Fibroblast of the conjunctiva (primary cell): ENCODE measurements around the gene PIK3AP1.
"Not testable (repeated sequence)": the region's sequence is repeated elsewhere in the genome, so short reads cannot be mapped to it uniquely, and the experiment has no call there.

Source experiments
- DNase-seq: peaks from one replicate; pipeline ENCODE4 v3.0.0-alpha.2; 2010; ENCODE audit warnings: low read depth

Gene PIK3AP1

DNA sequence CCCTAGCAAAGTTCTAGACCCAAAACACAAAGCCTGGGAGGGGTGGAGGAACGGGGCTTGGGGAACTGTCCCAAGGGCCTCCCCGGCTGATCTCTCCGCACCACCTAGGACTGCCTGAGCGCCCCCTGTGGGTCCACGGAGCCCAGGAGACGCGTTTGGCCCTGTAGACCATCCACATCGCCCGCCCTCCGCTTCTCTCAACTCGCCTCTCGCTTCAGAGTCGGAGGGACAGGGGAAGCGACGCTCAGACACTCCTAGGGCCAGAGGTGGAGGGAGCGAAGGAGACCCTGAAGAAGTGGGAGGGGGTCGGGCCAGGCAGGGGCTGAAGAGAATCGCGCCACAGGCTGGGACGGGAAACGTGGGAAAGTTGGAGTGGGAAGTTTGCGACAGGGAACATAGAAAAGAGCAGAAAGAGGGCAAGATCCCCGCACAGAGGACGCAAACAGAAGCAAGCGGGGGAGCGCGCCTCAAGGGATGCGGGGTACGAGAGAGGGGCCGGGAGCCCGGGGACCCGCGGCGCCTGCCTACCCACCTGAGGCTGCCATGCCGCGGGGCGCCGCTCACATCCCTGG is 378 bp downstream of the PIK3AP1 start:
- DNase-seq, result no peak

DNA sequence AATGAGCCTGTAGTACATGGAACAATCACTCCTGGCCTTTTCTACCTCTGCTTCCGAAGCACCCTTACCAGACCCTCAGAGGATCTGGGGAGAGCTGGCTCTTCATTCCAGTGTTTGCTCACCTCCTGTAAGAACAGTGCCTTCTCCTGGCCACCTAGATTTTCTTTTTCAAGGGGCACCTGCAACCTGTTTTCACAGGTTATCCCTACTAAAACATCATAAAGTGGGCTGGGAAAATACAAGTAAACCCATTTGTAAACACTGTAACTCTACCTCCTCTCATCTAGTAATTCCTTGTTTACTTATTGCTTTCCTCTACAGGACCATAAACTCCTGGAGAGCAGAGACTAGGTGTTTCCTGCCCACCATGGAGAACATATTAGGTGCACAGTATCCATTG is 1.1 kb downstream of the PIK3AP1 start:
- DNase-seq, result no peak

DNA sequence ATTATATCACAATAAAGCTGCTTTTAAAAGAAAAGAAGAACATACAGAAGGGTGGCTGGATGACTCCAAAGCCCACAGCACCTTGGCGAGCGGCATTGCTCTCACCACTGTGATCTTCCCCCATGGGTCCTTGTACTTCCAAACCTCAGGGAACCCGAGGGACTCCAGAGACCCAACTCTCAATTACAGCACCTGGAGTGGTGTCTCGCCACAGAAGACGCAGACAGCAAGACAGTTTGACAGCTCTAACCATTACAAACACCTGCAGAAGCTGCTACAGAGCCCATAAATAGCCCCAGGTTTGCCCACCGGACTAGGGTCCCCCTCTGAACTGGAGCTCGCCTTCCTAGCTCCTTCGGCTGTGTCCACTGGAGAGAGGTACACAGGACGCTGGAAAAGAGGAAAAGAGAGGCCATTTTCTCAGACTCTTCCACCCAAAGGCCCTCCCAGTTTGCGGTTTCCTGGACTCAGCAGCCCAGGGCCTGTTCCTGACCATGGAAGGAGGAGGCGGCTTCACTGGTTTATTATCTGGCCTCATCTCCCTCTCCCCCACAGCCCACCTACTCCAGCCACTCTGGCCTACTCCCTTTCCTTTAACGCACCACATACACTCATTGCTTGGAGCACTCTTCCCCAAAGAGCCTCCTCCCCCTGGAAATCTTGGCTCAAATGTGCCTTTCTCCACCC is 1.9 kb downstream of the PIK3AP1 start:
- DNase-seq, result no peak

DNA sequence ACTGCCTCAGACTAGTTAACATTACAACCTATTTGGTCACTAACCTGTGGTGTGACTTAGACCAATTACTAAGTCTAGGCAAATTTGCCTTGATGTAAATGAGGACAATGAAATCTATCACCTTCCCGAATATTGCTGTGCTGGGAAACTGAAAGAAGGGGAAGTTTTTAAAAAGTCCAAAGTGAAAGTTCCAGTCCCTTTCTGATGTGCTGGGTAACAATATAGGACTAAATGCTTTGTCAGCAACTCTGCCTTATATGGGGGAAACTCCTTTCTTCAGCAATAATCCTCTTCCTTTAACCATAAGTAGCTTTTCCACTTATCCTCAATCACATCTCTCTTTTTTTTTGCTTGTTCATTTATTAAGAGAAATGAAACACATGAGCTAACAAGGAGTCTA is 3.9 kb downstream of the PIK3AP1 start:
- DNase-seq, result no peak

DNA sequence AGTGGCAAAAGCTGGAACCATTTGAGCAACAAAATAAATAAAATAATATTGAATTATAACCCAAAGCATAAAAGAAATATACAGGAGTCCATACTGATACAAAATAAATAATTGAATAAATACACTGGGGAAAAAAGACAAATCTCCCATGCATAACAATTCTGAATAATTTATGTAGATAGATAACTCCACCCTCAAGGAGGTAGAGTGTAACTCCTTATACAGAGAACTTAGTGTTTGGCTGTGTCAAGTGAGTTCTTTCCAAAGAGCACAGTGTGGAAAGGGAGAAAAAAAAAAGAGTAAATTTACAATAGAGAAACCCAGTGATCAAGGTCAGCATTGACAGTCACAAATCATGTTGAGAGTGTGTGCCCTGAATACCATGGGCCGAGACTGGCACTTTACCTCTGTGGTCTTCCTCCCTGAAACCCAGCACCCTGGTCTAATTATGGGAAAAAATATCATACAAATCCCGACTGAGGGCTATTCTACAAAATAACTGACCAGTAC is 5.5 kb downstream of the PIK3AP1 start:
- no peak for DNase-seq

DNA sequence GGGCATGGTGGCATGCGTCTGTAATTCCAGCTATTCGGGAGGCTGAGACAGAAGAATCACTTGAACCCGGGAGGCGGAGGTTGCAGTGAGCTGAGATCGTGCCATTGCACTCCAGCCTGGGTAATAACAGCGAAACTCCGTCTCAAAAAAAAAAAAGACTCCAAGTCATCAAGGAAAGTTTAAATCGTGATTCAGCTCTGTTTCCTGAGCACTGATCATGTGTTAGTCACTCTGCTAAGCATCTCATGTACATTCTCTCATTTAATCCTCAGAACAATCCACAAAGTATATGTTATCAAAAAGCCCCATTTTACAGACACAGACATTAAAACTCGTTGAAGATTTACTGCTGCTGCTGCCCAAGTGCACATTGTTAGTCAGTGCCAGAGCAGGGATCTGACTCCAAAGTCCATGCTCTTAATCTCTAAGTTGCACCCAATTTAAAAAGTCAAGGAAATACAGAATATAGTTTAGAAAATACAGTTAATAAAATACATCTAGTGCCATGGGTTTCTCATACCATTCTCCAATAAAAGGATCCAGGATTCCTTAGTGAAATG is 6.2 kb downstream of the PIK3AP1 start:
- no peak for DNase-seq

DNA sequence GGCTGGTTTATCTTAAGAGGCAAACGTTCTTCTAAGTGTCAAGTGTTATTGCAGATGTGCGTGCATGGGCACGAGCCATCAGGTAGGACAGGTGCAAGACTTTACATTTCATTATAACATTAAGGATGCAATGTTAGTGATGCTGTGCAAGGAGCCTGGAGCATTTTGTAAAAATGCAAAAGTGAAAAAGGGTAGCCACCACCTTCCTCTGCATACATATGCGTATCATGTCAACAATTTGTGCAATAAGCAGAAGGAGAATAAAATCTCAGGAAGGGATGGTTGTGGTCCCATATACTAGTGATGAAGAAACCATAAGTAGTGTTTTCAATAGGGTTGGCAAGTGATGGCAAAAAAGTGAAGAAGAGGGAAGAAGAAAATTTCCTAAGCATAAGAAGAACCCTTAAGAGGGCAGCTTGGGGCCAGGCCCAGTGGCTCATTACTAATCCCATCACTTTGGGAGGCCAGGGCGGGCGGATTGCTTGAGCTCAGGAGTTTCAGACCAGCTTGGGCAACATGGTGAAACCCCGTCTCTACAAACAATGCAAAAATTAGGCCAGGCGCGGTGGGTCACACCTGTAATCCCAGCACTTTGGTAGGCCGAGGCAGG is 7.5 kb downstream of the PIK3AP1 start:
- no peak for DNase-seq

DNA sequence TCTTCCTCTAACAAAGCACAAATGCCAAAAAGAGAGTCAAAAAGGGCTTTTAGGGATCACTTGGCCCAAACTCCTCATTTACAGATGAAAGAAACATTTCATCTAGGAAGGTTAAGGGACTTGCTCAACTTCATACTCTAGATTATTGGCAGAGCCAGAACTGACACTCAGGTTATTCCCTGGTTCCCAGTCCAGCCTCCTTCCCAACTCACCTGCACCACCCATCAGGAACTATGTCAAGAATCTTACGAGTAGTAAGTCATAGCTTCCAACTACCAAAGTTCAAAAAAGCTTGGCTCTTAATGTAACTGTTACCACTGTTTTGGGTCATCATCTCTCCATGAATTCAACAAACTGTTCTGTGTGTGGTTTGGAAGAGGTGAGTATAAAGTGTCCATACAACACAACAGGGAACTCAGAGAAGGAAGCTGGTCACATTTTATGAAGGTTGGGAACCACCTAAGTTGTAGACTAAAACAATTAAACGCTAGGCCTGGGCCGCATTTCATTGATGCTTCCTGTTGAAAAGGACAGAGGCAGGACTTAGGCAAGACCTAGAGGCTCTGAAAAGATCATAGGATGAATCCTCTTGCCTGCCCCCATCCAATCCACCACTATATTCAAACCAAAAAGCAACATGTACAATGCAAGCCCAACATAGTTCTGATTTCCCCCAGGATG is 9.1 kb downstream of the PIK3AP1 start:
- DNase-seq, result no peak

DNA sequence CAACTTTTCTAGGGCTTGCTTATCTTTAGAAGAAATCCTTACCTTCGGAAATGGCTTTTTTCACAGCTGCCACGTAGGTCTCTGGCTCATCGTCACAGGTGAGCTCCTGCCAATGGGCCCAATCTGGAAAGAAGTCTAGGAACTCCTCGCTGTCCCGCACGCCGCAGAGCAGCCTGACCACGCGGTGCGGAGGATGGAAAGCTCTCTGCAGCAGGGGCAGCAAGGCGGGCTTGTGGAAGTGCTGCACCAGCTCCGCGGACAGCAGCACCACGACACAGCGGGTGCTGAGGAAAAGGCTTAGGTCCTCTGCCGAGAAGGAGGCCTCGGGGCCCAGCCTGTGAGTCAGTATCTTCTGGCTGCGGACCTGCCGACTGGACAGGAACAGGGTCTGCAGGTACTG is 10.8 kb downstream of the PIK3AP1 start:
- no peak for DNase-seq

DNA sequence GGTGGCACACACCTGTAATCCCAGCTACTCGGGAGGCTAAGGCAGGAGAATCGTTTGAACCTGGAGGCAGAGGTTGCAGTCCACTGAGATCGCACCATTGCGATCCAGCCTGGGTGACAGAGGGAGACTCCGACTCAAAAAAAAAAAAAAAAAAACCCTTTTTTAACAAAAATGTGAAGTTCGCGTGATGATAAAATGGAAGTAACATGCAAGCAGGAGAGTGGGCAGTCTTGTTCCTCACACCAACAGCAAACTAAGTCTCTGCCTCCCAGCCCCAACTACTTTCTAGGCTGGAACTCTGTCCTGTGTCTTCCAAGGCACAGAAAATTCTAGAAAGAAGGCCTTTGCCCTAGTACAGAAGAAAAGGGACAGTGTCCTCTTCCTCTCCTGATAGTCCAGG is 11.3 kb downstream of the PIK3AP1 start:
- DNase-seq, result no peak

DNA sequence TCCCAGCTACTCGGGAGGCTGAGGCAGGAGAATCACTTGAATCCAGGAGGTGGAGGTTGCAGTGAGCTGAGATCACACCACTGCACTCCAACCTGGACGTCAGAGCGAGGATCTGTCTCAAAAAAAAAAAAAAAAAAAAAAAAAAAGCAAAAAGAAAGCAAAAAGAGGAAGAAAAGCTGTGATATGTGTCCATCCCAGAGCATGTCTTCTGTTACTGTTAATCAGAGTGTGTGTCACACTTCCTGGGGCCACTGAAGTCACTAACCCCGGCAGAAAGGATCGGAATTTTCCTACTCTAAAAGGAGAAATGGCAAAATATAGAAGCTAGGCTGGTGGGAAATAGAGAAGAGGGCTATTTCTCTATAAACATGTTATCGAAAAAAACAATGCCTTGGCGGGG is 11.9 kb downstream of the PIK3AP1 start:
- DNase-seq, result no peak

DNA sequence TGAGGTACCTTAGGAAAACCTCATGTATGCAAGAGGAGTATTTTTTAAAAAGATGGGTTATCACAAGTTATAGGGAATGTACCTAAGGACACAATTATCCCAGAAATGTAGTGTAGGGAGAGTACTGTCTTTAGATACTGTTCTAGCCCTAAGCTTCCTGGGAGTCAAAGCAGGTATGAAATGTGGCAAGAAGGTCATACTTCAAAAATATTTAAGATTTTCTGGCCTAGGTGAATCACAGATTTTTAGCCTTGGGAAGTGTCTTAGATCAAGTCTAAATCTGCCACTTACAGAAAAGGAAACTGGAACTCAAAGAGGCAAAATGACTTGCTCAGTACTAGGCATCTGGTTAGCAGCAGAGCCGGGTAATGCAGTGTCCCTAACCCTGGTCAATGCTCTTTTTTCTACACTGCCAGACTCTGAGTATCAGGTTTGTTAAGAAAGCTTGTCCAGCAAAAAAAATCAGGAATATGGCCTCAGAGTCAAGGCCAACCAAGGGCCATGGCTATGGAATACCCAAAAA is 13.9 kb downstream of the PIK3AP1 start:
- no peak for DNase-seq

DNA sequence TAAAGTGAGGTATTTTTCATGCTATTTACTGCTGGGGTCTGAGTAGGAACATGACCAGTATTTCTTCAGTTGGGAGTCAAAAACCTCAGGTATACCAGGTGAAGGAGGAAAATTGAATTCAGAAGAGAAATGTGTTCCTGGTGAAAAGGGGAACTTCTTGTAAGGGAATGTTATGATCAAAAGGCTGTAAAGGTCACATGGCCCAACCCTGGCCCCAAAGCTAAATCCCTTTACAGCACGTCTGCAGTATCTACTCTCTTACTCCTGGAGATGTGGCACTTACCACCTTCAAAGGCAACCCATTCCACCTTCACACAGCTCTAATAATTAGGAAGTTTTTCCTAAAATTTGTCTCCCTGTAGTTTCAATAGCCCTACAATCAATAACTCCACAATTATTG is 15.2 kb downstream of the PIK3AP1 start:
- DNase-seq, result no peak

DNA sequence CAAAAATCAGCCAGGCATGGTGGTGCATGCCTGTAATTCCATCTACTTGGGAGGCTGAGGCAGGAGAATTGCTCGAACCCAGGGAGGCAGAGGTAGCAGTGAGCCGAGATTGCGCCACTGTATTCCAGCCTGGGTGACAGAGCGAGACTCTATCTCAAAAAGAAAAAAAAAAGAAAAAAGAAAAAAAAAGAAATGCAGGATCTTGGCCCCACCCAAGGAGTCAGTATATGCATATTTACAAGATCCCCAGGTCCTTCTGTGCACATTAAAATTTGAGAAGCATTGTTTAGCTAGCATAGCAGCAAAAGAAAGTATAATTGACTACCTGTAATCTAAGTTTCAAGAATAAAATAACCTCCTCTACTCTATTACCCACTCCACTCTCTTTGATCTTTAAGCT is 15.8 kb downstream of the PIK3AP1 start:
- no peak for DNase-seq

DNA sequence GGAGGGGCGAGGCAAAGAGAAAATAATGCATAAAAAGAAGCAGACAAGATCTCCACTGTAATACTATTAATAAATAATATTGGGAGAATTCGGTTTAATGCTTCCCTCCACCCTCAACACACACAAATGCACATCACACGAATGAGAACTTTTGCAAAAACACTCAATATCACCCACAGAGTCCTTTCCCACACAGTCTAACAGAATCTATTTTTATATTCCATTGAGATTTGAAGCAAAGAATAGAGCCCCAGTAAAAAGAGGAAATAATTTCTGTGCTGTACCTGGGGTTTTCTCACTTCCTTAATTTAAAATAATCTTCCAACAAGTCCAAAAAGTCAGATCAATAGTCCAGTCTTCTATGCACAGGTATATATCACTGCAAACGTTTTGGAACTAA is 17.0 kb downstream of the PIK3AP1 start:
- no peak for DNase-seq

DNA sequence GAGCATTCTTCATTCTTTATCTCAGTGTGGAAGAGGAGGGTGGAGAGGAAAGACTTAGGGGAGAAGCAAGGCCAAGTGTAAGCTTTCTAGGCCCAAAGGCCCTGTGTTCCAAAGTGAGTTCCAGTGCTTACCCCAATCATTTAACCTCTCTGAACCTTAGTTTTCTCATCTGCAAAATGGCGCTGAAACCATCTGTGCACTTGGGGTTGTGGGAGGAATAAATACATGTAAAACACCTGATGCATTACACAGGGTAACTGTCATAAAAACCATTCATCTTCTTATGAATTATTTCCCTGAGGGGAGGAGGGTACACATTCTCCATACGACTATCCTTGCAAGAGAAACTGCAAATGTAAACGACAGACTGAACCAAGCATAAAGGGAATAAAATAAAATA is 19.0 kb downstream of the PIK3AP1 start:
- DNase-seq, result no peak

DNA sequence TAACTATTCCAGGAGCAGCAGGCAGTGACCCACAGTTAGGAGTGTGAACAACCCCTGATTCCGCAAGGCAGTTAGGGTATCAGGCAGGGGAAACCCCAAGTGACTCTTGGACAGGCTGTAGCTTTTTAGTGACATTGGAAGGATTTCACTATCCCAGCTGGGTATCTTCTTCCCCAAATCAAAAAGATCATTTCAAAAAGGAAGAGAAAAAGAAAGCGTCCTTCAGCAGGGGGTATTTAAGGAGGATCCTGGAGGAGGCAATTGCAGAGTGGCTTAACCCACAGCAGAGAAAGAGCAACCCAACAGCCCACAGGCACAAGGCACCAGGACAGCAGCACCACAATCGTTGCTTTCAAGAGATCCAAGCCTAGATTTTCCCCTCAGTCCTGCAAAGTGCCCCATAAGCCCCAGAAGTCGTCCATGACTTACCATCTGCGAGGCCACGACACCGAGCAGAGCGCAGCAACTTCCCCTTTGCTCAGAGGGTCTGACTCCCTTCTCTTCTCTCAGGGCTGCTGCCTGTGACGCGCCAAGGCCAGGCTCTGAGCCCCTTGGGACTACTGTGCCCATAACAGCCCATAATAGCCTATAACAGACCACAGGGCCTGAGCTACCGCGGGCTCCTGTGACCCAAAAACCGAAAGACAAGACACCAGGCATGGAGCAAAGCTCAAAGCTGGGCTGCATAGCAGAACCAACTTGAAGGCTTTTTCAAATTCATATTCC is 19.8 kb downstream of the PIK3AP1 start:
- no peak for DNase-seq

DNA sequence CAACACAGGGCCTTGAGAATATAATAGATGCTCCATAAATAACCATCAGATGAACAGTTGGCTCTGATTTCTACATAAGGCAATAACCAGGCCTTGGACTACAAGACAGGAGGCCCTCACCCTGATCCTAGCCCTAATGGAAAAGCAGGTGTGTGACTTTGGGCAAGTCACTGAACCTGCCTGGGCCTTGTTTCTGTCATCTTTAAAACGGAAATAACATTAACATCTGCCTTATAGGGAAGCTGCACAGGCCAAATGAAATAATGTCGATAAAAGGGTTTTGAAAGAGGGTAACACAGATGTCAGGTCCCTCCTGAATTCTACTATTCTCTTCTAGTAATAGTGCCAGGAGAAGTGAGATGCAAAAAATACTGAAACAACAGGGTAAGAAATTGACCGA is 20.7 kb downstream of the PIK3AP1 start:
- no peak for DNase-seq

DNA sequence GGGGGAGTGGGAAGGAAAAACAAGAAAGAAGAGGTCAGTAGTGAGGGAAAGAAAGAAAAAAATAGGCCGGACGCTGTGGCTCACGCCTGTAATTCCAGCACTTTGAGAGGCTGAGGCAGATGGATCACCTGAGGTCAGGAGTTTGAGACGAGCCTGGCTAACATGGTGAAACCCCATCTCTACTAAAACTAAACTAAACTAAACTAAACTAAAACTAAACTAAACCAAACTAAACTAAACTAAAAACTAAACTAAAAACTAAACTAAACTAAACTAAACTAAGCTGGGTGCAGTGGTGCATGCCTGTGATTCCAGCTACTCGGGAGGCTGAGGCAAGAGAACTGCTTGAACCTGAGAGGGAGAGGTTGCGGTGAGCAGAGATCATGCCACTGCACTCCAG is 22.0 kb downstream of the PIK3AP1 start:
- DNase-seq, result not testable (repeated sequence)

DNA sequence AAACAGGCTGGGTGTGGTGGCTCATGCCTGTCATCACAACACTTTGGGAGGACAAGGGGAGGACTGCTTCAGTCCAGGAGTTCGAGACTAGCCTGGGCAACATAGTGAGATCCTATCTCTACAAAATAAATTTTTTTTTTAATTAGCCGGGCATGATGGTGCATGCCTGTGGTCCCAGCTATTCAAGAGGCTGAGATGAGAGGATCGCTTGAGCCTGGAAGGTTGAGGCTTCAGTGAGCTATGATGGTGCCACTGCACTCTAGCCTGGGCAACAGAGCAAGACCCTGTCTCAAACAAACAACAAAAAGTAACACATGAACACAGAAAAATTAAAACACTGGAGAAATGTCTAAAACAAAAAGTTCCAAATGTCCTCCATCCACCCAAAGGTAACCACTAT is 22.9 kb downstream of the PIK3AP1 start:
- DNase-seq, result no peak

DNA sequence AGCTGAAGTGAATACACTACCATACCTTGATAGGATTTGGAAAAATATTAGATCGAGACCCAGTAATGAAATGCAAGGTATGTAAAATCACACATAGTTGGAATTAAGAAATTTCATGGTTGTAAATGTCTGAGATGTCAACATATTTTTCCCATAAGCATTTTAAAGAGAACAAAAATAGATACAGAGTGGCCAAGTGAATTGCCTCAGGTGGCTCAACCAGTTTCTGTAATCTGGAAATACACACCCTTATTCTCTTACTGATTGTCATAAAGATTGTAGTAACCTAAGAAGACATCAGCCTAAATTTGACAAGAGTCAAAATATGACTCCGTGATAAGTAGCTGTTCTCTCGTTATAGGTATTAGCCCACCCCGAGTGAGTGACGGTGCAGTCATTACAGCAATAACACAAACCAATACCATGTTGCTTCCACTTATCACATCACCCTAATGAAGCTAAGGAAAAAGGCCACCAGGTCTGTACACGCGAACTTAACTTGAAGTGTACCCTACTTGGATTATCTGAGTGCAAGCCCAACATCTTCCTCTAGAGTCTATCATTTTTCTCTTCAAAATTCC is 23.4 kb downstream of the PIK3AP1 start:
- DNase-seq, result no peak
